Right atrium auricular region (tissue), 2 donors: ENCODE results near the gene ITPR2. TPM values are rescaled to one million over a fixed set of nuclear protein-coding genes. Genes with fewer than 3 reads are reported as not detected.
"Not testable (repeated sequence)": the region's sequence is repeated elsewhere in the genome, so short reads cannot be mapped to it uniquely, and the experiment has no call there.

Experiments
- DNase-seq: peaks from one replicate; pipeline ENCODE4 v3.0.0-alpha.2; 2019; ENCODE audit warnings: low spot score
- H3K27ac ChIP-seq, 2 donors: fragments of 200-600 bp; sonication (generic); 1 replicate in 1 of 2; 2 replicates in 1 of 2; pipeline ENCODE4 v1.5.1; 2016 to 2019
- H3K27me3 ChIP-seq, 2 donors: fragments of 200-600 bp; sonication (generic); one replicate each; pipeline versions ENCODE4 v1.5.1 to v1.6.0; 2017 to 2019
- H3K36me3 ChIP-seq: fragments of 200-600 bp; sonication (generic); one replicate; pipeline ENCODE4 v1.5.1; 2016
- H3K4me1 ChIP-seq, 2 donors: fragments of 200-600 bp; sonication (generic); one replicate each; pipeline versions ENCODE4 v1.5.1 to v1.6.0; 2017 to 2019
- H3K4me3 ChIP-seq, 2 donors: fragments of 200-600 bp; sonication (generic); 1 replicate in 1 of 2; 2 replicates in 1 of 2; pipeline ENCODE4 v1.5.1; 2017 to 2019; ENCODE audit warnings: mild to moderate bottlenecking in 1 of 2, moderate library complexity in 1 of 2
- H3K9me3 ChIP-seq, 2 donors: fragments of 200-600 bp; sonication (generic); one replicate each; pipeline ENCODE4 v1.5.1; 2019
- total RNA-seq, 2 donors: library from RNA; depleted of rRNA; stranded (reverse); fragments of >200 nt; gene quantifications; one replicate each; pipeline ENCODE4 v1.1.0, GENCODE V29; 2016
- TF ChIP-seq, protein P1 (sequence below), 2 donors: fragments of 200-600 bp; sonication (generic); IDR thresholded peaks; one replicate each; pipeline ENCODE4 v1.5.1; 2019; ENCODE audit warnings: antibody characterized with exemption in 2 of 2

The ITPR2 gene
- total RNA-seq, 2 donors from 2014 or later: 13.0 to 20.7 TPM

- Histone ChIP-seq H3K4me1 (no peaks in the 10 kb centered on the region), H3K27me3 (no peaks in the 10 kb centered on the region), H3K36me3 (no peaks in the 10 kb centered on the region), H3K4me3 (no peak overlapping the region), H3K9me3 (peaks cover 0 to 13% of the 10 kb centered on the region in 2 donors), H3K27ac (no peak overlapping the region)
- no peak for DNase-seq
- TF ChIP-seq, protein P1, sequence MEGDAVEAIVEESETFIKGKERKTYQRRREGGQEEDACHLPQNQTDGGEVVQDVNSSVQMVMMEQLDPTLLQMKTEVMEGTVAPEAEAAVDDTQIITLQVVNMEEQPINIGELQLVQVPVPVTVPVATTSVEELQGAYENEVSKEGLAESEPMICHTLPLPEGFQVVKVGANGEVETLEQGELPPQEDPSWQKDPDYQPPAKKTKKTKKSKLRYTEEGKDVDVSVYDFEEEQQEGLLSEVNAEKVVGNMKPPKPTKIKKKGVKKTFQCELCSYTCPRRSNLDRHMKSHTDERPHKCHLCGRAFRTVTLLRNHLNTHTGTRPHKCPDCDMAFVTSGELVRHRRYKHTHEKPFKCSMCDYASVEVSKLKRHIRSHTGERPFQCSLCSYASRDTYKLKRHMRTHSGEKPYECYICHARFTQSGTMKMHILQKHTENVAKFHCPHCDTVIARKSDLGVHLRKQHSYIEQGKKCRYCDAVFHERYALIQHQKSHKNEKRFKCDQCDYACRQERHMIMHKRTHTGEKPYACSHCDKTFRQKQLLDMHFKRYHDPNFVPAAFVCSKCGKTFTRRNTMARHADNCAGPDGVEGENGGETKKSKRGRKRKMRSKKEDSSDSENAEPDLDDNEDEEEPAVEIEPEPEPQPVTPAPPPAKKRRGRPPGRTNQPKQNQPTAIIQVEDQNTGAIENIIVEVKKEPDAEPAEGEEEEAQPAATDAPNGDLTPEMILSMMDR (IDR thresholded peaks at IDR 0.05): no peak
Measured at GRCh38 chr12:26520869-26521268, 312.1 kb downstream of the ITPR2 start.

DNA sequence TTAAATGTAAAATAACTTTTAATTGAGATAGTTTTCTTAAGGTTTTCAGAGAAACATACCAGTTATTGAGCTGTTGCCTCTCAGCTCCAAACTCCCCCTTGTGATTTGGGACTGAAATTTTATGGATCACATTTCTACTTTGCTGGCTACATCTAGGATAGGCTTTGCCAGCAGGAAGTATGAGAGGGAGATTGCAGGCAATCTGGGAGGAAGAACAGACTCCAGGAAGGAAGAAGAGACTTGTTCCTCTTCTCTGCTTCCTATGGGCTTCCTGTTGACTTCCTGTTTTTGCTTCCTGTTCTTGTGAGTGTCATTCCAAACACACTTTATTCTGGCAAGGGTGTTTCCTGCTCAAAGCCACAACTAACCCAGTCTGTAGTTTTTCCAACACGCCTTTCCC is 312.9 kb downstream of the ITPR2 start:
- H3K27ac ChIP-seq: no peak overlapping the region
- no peaks in the 10 kb centered on the region for H3K36me3 ChIP-seq
- TF ChIP-seq, protein P1 (IDR thresholded peaks at IDR 0.05): no peak
- H3K4me3 ChIP-seq: no peak overlapping the region
- peaks cover 0 to 7% of the 10 kb centered on the region in 2 donors for H3K9me3 ChIP-seq
- no peaks in the 10 kb centered on the region for H3K4me1 ChIP-seq
- H3K27me3 ChIP-seq: no peaks in the 10 kb centered on the region
- DNase-seq: no peak

GRCh38 chr12:26519462-26519861 is 313.5 kb downstream of the ITPR2 start:
- Histone ChIP-seq H3K27me3 (no peaks in the 10 kb centered on the region), H3K27ac (no peak overlapping the region), H3K9me3 (peaks cover 0 to 1% of the 10 kb centered on the region in 2 donors), H3K4me3 (no peak overlapping the region), H3K36me3 (no peaks in the 10 kb centered on the region), H3K4me1 (peaks cover 0 to 3% of the 10 kb centered on the region in 2 donors)
- no peak for DNase-seq
- TF ChIP-seq, protein P1 (IDR thresholded peaks at IDR 0.05): no peak

GRCh38 chr12:26517320-26517719 is 315.7 kb downstream of the ITPR2 start:
- not testable (repeated sequence) for H3K27me3 ChIP-seq, H3K36me3 ChIP-seq, H3K4me3 ChIP-seq, H3K9me3 ChIP-seq, H3K4me1 ChIP-seq, H3K27ac ChIP-seq, DNase-seq

- TF ChIP-seq, protein P1 (IDR thresholded peaks at IDR 0.05): no peak
- no peak overlapping the region for H3K4me3 ChIP-seq
Measured at GRCh38 chr12:26514364-26514763, 318.6 kb downstream of the ITPR2 start.

DNA sequence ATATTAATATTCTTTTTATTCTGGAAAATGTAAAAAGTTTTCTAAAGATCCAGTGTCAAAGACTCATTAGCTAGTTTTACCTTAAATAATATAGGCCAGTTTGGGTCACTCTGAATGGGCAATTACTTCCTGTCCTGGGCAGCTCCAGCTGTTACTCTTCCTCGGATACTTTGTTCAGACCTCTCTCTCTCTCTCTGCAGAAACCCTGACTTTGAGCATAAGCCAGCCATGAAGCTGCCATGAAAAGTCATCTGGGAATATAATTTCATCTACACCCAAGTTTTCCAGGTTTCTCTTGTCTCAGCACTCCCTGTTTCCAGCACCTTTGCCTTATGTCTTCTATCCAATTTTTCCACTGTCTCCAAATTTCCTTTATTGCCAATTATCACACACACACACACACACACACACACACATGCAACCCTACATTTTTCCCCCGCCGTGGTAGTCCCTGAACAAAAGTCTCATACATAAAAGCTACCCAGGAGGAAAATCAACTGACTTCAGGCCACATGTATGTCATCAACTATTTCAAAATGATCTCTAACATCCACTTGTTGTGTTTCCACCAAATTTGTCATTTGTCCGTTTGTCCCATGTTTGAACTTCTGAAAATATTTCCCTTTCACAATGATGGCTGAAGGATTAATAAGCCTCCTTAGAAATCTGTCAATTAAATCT is 319.5 kb downstream of the ITPR2 start:
- no peak for DNase-seq
- Histone ChIP-seq H3K4me1 (peaks cover 0 to 9% of the 10 kb centered on the region in 2 donors), H3K36me3 (no peaks in the 10 kb centered on the region), H3K27ac (no peak overlapping the region), H3K4me3 (no peak overlapping the region), H3K27me3 (no peaks in the 10 kb centered on the region), H3K9me3 (no peaks in the 10 kb centered on the region)
- TF ChIP-seq, protein P1 (IDR thresholded peaks at IDR 0.05): no peak

More at GRCh38 chr12:26514364-26514763, 318.6 kb downstream of the ITPR2 start:
- Histone ChIP-seq H3K4me1 (peaks cover 0 to 9% of the 10 kb centered on the region in 2 donors), H3K27ac (no peak overlapping the region), H3K27me3 (no peaks in the 10 kb centered on the region), H3K9me3 (no peaks in the 10 kb centered on the region), H3K36me3 (no peaks in the 10 kb centered on the region)
- no peak for DNase-seq
